WERI-Rb-1 (cell line): ENCODE results near the gene TEF.

Experiments used
- DNase-seq: peaks from one replicate; pipeline ENCODE4 v3.0.0-alpha.2; 2020
- H3K27ac ChIP-seq: fragments of 250-450 bp; sonication (Bioruptor Pico); 2 replicates; pipeline ENCODE4 v1.5.1; 2020; ENCODE audit warnings: mild to moderate bottlenecking, moderate library complexity
- H3K27me3 ChIP-seq: fragments of 250-450 bp; sonication (Bioruptor Pico); 2 replicates; pipeline ENCODE4 v1.5.1; 2021; ENCODE audit warnings: mild to moderate bottlenecking, low read depth, moderate library complexity; ENCODE audit not compliant: insufficient read depth, severe bottlenecking
- H3K36me3 ChIP-seq: fragments of 250-450 bp; sonication (Bioruptor Pico); 2 replicates; pipeline ENCODE4 v1.5.1; 2020; ENCODE audit warnings: mild to moderate bottlenecking, moderate library complexity
- H3K4me3 ChIP-seq: 2 replicates; pipeline ENCODE4 v1.5.1; 2011; ENCODE audit warnings: low read depth, mild to moderate bottlenecking, control low read depth, low read length
- H3K9me3 ChIP-seq: fragments of 250-450 bp; sonication (Bioruptor Pico); 2 replicates; pipeline ENCODE4 v1.5.1; 2021; ENCODE audit warnings: mild to moderate bottlenecking, moderate library complexity; ENCODE audit not compliant: severe bottlenecking
- TF ChIP-seq, protein P1 (sequence below): IDR thresholded peaks from 2 replicates; pipeline ENCODE4 v1.5.1; 2011; ENCODE audit warnings: low read depth, mild to moderate bottlenecking, control low read depth, inconsistent platforms, low read length

Gene TEF

DNA sequence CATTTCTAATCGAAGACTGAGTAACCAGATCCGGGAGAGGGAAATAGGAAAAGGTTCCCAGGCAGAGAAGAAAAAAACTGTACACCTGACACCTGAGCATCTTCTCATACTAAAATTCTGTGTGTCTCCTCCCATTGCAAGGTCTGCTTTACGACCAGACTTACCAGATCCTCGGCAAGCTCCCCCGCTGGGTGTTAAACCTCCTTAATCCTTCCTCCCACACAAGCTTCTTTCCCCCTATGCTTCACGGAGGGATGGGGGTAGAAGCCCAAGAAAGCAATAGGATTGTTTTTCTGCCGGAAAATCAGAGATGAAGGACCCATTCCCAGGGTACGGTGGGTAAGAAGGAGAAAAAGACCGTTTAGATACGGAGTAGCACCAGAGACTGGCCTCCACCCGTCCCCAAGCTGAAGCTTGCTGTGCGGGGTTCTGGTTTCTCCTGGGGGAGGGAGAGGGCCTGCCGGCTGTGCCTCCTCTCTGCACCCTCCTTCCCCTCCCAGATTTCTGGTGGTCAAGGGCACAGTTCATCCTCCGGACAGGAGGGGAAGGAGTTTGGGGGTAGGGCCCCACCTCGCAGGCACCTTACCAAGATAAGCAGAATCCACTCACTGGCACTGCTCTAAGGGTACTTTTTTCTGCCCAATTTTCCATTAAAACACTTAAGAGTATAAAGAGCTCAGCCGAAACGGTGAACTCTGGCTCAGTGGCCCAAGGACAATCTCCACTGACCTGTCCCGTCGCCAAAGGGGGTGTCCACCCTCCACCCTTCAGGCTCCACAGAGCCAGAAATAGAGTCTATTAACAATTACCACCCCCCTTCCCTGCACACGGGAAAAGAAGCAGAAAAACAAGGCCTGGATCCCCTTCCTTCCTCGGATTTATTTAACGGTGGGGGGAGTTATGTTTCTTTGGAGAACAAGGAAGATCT lies 63.7 kb downstream of the TEF start:
- Histone ChIP-seq H3K27ac (peak overlapping the region; percentile 97), H3K27me3 (no peaks in the 10 kb centered on the region), H3K36me3 (peaks cover 43% of the 10 kb centered on the region), H3K9me3 (no peaks in the 10 kb centered on the region), H3K4me3 (peak overlapping the region; percentile 99)
- DNase-seq = peak; percentile 89
- TF ChIP-seq, protein P1, sequence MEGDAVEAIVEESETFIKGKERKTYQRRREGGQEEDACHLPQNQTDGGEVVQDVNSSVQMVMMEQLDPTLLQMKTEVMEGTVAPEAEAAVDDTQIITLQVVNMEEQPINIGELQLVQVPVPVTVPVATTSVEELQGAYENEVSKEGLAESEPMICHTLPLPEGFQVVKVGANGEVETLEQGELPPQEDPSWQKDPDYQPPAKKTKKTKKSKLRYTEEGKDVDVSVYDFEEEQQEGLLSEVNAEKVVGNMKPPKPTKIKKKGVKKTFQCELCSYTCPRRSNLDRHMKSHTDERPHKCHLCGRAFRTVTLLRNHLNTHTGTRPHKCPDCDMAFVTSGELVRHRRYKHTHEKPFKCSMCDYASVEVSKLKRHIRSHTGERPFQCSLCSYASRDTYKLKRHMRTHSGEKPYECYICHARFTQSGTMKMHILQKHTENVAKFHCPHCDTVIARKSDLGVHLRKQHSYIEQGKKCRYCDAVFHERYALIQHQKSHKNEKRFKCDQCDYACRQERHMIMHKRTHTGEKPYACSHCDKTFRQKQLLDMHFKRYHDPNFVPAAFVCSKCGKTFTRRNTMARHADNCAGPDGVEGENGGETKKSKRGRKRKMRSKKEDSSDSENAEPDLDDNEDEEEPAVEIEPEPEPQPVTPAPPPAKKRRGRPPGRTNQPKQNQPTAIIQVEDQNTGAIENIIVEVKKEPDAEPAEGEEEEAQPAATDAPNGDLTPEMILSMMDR = no peak

DNA sequence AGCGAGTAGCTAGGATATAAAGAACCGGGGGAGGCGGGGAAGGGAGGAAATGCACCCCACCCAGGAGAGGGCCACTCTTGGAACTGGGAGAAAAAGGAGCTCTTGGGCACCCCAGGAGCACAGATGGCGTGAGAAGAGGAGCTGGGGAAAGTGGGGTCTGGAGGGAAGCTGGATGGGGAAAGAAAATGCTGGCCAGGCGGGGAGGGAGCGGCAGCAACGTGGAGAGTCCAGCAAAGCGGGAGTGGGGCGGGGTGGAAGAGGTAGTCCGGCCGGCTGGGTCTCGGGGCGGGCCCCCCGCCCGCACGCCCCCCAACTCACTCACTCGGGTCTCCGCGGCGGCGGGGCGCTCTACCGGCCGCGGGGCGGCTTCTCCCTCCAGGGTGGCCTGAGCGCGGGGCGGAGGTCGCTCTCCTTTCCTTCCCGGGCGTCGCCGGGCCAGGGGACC lies 64.3 kb downstream of the TEF start:
- no peaks in the 10 kb centered on the region for H3K9me3 ChIP-seq
- peak overlapping the region; percentile 99 for H3K4me3 ChIP-seq
- TF ChIP-seq, protein P1 = no peak
- peaks cover 36% of the 10 kb centered on the region for H3K36me3 ChIP-seq
- H3K27ac ChIP-seq = peak overlapping the region; percentile 97
- no peak for DNase-seq
- no peaks in the 10 kb centered on the region for H3K27me3 ChIP-seq

DNA sequence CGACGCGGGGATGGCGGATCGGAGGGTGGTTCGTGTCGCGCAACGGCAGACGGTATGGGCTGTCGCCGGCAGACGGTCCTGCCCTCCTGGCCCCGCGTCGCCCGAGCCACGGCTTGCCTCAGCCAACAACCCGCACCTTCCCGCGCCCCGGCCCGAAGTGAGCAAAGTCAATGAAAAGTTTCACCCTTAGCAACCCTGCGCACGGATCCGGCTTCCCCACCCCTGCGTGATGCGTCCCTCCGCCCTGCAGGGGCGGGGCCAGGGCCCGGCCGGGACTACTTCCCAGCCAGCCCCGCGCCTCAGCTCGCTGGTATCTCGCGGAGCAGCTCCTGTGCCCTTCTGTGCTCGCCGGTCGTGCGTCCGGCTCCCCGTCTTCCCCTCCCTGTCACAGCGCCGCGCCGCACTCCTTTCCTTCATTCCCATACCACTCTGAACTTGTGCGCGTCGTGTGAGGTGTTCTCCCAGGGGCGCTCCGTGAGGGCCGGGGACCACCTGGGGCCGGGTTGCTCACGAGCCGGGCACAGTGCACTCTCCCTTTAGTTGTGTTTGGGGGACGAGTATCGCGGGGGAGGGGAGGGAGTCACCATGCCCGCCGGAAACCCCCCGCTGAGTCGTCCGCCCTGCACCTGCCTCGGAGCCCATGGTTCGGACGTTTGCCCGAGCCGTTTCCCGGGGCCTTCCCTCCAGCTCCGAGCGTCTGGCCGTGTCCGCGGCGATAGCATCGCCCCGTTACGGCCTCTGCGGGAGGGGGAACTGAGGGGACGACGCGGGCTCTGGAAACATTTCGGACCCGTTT lies 65.1 kb downstream of the TEF start, which contains the start of gene TOB2:
Gene TOB2, minus strand, starts transcription at position 163 of the 796 bp plus-strand sequence. CDS start 9,456 bp downstream, outside the sequence.
- H3K4me3 ChIP-seq = peak within 1 kb of the TSS; percentile 99
- H3K9me3 ChIP-seq = no peaks in the 10 kb centered on the region
- H3K36me3 ChIP-seq = peaks cover 31% of the 10 kb centered on the region
- H3K27me3 ChIP-seq = no peaks in the 10 kb centered on the region
- H3K27ac ChIP-seq = peak within 1 kb of the TSS; percentile 97
- TF ChIP-seq, protein P1 = no peak
- DNase-seq = peak; percentile 94

DNA sequence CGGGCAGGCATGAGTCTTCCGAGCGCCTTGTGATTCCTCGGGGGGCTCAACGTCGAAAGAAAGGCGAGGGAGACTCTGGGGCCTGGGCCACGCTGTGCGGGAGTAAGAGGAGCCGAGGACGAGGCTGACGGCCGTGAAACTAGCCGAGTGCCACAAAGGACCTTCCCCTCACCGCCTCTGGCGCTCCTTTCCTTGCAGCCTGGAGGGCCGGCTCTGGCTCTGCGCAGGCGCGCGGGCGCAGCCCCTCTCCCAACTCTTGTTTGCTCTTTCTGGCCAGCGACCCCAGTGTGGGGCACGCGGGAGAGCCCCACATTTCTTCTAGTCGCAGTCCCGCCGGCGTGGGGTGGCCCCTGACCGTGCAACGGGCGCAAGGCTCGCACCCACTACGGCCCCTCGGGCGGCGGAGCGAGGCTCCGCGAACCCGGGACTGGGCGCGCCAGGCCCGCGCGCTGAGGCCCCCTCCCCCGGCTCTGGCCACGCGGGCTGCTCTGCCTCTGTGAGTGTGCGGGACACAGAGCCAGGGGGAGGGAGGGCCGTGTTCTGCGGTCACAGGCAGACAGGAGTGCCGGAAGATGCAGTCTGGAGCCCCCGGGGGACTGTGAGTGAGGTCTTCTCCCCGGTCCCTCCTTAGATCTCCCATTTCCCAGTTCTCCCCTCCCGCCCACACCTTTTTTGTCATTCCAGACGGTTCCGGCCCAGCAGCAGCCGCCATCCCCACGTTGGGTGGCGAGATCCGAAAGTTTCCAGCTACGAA lies 65.9 kb downstream of the TEF start:
- TF ChIP-seq, protein P1 = no peak
- Histone ChIP-seq H3K9me3 (no peaks in the 10 kb centered on the region), H3K27me3 (no peaks in the 10 kb centered on the region), H3K27ac (peak overlapping the region; percentile 97), H3K36me3 (peaks cover 29% of the 10 kb centered on the region), H3K4me3 (peak overlapping the region; percentile 99)
- peak; percentile 74 for DNase-seq

DNA sequence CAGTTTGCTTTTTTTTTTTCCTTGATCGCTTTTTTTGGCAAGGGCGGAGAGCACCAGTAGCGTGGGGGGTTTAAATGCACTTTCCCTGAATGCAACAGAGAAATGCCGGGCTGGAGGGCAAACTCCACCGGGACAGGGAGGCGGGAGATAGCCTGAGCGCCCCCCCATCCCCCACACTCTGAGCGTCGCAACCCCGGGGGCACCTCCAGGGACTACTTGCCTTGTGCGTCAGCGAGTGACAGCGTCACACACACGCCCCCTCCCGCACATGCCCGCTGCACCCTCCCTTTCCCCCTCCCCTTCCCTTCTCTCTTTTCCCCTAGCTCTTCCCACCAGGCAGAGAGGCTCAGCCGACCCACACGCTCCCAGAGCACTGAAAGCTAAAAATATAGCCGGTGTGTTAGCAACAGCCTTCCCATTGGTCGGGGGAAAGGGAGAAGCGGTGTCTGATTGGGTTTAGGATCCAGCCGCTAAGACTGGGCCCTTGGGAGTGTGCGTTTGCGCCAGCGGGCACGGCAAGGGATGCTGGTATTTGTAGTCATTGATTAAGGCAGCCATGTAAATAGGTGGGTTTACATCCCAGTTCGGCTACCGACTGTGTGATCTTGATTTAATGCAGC lies 66.6 kb downstream of the TEF start:
- TF ChIP-seq, protein P1 = no peak
- H3K27me3 ChIP-seq = no peaks in the 10 kb centered on the region
- peak overlapping the region; percentile 97 for H3K27ac ChIP-seq
- H3K36me3 ChIP-seq = peaks cover 22% of the 10 kb centered on the region
- peak; percentile 97 for DNase-seq
- H3K9me3 ChIP-seq = no peaks in the 10 kb centered on the region
- H3K4me3 ChIP-seq = peak overlapping the region; percentile 99
